Tibial nerve (tissue), 4 donors: ENCODE results near the gene THAP11.

Source experiments
- EP300 ChIP-seq, 2 donors: sonication (generic); formaldehyde crosslinking; IDR thresholded peaks; one replicate each; pipeline ENCODE4 v1.6.1; 2017; ENCODE audit warnings: antibody characterized with exemption in 2 of 2, mild to moderate bottlenecking in 1 of 2
- POLR2A ChIP-seq, 2 donors: fragments of 450-650 bp; IDR thresholded peaks; one replicate each; pipeline ENCODE4 v1.6.1; 2017; ENCODE audit warnings: antibody characterized with exemption in 2 of 2, mild to moderate bottlenecking in 2 of 2, moderate library complexity in 2 of 2
- TF ChIP-seq, protein P1 (sequence below), 5 experiments: fragments of 200-600 bp in 3 of 5; fragments of 450-650 bp in 2 of 5; sonication (generic) in 3 of 5; IDR thresholded peaks; one replicate each; pipeline ENCODE4 v1.5.1; 2016 to 2019; ENCODE audit warnings: antibody characterized with exemption in 5 of 5, mild to moderate bottlenecking in 3 of 5, moderate library complexity in 2 of 5

DNA sequence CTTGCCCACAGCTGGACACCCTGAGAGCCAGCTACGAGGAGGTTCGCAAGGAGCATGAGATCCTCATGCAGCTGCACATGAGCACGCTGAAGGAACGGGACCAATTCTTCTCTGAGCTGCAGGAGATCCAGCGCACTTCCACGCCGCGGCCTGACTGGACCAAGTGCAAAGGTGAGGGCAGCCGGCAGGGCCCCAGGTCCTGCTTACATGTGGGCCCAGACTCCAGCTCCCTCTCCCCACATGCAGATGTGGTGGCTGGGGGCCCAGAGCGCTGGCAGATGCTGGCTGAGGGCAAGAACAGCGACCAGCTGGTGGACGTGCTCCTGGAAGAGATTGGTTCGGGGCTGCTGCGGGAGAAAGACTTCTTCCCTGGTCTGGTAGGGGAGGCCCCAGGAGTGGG lies 16.2 kb upstream of the THAP11 start:
- TF ChIP-seq, protein P1, sequence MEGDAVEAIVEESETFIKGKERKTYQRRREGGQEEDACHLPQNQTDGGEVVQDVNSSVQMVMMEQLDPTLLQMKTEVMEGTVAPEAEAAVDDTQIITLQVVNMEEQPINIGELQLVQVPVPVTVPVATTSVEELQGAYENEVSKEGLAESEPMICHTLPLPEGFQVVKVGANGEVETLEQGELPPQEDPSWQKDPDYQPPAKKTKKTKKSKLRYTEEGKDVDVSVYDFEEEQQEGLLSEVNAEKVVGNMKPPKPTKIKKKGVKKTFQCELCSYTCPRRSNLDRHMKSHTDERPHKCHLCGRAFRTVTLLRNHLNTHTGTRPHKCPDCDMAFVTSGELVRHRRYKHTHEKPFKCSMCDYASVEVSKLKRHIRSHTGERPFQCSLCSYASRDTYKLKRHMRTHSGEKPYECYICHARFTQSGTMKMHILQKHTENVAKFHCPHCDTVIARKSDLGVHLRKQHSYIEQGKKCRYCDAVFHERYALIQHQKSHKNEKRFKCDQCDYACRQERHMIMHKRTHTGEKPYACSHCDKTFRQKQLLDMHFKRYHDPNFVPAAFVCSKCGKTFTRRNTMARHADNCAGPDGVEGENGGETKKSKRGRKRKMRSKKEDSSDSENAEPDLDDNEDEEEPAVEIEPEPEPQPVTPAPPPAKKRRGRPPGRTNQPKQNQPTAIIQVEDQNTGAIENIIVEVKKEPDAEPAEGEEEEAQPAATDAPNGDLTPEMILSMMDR (IDR thresholded peaks at IDR 0.05), result no peak
- TF ChIP-seq POLR2A (IDR thresholded peaks at IDR 0.05) (no peak), EP300 (IDR thresholded peaks at IDR 0.05) (no peak)
